Sciatic nerve (tissue), 2 donors: ENCODE data around the gene PLA2G10. TPM values are rescaled to one million over a fixed set of nuclear protein-coding genes. Genes with fewer than 3 reads are reported as not detected.
"Not testable (repeated sequence)": the region's sequence is repeated elsewhere in the genome, so short reads cannot be mapped to it uniquely, and the experiment has no call there.

Experiments
- ATAC-seq: fragments of 200-7000 bp; cut with Tn5 transposase; one replicate; pipeline ENCODE4 v1.9.1; 2020; ENCODE audit warnings: mild to moderate bottlenecking, moderate library complexity
- DNase-seq: peaks from one replicate; pipeline ENCODE4 v3.0.0-alpha.2; 2020; ENCODE audit warnings: low spot score
- intact Hi-C: fragments of 100-400 bp; cut with DNase I; formaldehyde crosslinking; loops from one replicate; pipeline ENCODE4 v1.14.2; 2022
- total RNA-seq: library from RNA; stranded (reverse); fragmentation: NEBNext Ultra II Directional; extraction: Animal tissue kit (Norgen Biotek cat#: 25700); gene quantifications from one replicate; pipeline ENCODE4 v1.2.1, GENCODE V29; 2021
- donor health status: DM: no; HTN: no; CAD: no.
- donor health status: DM: no; HTN: no; CAD: no.

PLA2G10 gene
- total RNA-seq, 1 donor from 2014 or later: not detected

DNA sequence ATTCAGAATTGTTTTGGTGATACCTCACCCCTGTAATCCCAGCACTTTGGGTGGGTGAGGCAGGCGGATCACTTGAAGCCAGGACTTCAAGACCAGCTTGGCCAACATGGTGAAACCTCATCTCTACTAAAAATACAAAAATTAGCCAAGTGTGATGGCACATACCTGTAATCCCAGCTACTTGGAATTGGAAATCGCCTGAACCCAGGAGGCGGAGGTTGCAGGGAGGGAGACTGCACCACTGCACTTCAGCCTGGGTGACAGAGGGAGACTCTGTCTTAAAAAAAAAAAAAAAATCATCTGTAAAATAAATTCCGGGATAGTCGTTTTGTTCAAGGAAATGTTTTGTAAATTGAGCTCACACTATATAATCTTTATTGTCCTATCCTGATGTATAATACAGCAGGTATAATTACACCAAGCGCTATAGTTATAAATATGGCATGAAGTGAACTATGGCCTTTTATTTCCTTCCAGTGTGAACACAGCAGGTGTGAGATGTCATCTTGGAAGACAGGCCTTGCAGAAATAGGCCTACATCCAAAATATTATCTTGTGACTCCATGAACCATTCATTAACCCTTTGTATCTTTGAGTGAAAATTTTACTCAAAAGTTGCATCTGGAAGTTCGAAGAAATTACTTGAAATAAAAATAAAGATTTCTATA lies 25.4 kb downstream of the PLA2G10 start:
- intact Hi-C loops: no loop called here
- no peak for ATAC-seq
- no peak for DNase-seq

DNA sequence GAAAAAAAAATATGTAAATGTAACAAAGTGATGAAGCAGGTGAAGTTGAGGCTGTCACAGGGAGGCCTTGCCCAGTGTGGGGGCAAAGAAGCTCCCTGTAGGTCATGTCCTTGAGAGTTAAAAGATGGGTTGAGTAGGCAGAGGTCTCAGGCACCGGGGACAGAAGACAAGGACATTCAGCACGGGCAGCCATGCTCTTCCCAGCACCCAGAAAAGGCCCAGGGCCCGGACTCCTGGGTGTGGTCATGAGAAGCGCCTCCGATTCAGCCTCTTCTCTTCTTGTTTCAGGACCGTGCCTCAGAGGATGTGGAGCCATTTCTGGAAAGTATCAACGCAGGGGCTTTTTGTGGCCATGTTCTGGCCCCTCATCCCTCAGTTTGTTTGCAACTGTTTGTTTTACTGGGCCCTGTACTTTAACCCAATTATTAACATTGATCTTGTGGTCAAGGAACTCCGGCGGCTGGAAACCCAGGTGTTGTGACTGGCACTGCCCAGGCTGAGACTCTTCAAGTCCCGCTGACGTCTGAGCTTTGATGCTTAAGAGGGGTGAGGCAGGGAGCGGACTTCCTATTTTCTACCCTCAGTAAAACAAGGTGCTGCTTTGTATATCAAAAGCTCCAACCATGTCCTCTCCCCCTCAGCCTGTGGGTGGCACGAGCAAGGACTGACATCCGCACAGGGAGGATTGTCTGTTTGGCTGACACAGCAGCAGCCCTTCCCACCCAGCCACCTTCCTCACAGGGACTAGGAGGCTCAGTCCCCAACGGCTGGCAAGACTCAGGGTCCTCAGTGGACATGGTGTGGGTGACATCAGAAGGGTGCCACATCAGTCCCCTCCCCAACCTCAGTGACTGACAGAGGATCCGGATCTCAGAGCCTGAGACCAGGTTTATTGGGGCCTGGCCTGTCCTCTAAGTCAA lies 26.5 kb downstream of the PLA2G10 start:
- no peak for DNase-seq
- intact Hi-C loops: no loop called here
- ATAC-seq: no peak

DNA sequence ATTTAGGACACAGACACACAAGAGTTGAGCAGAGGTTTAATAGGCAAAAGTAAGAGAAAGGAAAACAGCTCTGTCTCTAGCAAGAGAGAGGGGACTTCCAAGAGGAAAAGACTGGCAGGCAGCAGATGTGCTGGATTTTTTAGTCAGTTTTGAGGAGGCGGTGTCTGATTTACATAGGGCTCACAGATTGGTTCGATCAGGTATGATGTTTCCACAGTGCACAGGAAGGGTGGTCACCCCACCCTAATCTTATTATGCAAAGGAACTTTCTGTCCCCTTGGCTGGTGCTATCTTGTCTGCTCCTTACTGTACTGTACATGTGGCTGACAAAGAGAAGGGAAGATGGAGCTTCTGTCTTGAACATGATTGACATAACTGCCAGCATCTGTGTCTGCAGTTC lies 36.0 kb downstream of the PLA2G10 start:
- no peak for DNase-seq
- no peak for ATAC-seq
- intact Hi-C loops: no loop called here

DNA sequence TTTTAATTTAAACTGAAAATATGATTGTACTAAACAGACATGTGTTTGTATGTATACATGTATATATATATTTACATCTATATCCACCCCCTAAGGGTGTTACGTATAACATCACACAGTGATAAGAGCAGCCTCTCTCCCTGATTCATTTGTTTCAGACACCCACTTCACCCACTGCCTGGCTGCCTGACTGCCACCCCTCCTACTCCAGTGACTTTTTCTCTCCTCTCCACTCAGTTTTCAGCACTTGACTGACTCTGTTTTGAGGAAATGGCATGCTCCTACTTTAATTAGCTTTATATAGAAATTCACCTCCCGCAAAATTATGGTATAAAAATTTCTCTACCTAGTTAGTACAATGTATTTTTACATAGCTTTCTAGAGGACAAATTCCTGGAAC lies 41.4 kb downstream of the PLA2G10 start:
- DNase-seq (no peak), ATAC-seq (no peak)
- intact Hi-C loops: no loop called here

DNA sequence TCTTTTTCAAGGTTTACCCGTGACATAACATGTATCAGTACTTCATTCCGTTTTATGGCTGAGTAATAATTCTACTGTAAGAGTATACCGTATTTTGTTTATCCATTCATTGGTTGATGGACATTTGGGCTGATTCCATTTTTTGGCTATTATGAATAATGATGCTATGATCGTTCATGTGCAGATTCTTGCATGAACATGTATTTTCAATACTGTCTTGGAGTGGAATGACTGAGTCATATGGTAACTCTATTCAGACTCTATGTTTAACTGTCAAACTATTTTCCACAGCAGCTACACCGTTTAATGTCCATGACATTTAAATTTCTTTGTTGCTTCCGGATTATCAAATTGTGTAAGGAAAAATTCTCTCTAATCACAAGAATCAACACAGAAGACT lies 43.5 kb downstream of the PLA2G10 start:
- intact Hi-C loops: no loop called here
- ATAC-seq (no peak), DNase-seq (no peak)

DNA sequence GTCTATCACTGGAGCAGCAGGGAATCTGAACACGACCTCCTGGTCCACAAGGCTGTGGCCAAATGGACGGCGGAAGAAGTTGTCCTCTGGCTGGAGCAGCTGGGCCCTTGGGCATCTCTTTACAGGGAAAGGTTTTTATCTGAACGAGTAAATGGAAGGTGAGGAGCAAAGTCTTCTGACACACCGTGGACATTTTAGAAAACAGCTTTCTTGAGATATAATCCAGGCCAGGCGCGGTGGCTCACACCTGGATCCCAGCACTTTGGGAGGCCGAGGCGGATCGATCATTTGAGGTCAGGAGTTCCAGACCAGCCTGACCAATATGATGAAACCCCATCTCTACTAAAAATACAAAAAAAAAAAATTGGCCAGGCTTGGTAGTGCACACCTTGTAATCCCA lies 44.3 kb downstream of the PLA2G10 start:
- DNase-seq: no peak

DNA sequence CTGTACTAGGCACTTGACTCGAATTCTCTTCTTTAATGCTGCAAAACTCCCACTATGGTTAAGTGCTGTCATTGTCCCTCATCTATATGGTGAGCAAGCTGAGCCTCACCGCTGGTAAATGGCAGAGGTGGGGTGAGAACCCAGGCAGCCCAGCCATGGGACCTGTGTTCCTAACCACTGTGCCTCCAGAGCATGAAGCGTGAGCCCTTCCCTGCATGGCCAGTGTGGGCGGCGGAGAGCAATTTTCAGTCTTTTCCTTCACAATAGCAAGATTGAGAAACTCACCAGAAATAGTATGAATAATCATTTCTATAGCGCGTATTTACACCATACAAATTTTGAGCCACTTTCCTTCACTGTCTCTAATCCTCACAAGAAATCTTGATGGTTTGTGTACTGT lies 52.2 kb downstream of the PLA2G10 start:
- no peak for ATAC-seq
- intact Hi-C loops: no loop called here
- DNase-seq: no peak

More for the DNA sequence above, 44.3 kb downstream of the PLA2G10 start:
- intact Hi-C loops: no loop called here
- no peak for ATAC-seq

DNA sequence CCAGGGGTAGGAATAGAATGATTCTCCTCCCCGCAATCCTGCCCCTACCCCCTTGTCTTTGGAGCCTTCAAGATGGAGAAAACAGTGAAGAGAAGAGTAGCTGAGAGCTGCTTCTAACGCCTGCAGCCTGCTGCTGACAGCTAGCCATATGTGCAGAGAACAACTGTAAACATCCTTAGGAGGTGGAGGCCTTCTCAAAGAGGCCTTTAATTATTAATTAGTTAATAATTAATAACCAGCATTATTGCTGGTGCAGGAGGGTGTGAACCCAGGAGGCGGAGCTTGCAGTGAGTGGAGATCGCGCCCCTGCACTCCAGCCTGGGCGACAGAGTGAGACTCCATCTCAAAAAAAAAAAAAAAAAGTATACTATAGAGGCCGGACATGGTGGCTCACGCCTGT lies 52.9 kb downstream of the PLA2G10 start:
- no peak for DNase-seq
- ATAC-seq: no peak
- intact Hi-C loops: no loop called here

DNA sequence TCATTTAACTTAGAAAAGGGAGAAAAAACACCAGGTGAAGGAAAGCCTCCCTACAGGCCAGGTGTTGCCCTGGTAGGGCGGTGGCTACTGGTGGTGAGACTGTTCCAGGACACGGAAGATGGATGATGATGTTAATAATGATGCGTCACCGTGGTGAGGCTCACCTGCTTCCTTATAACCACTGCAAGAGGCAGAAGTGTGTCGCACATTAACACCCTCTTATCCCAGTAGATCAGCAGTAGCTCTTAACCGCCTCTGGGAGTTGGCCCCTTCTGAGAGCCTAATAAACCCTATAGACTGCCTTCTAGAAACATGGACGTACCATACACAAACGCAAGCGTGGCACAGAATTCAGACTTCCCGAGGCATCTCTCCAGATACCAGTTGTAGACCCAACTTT lies 53.6 kb downstream of the PLA2G10 start:
- ATAC-seq: no peak
- intact Hi-C loops: no loop called here
- no peak for DNase-seq

DNA sequence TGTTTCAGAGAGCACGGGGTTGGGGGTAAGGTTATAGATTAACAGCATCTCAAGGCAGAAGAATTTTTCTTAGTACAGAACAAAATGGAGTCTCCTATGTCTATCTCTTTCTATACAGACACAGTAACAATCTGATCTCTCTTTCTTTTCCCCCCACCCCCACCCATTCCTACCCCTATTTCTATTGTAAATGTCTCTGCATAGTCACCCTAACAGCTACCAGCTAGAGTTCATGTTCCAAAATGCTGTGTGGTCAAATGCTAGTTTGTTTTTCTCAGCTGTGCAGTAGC lies 57.2 kb downstream of the PLA2G10 start:
- intact Hi-C loops, ATAC-seq: not testable (repeated sequence)

DNA sequence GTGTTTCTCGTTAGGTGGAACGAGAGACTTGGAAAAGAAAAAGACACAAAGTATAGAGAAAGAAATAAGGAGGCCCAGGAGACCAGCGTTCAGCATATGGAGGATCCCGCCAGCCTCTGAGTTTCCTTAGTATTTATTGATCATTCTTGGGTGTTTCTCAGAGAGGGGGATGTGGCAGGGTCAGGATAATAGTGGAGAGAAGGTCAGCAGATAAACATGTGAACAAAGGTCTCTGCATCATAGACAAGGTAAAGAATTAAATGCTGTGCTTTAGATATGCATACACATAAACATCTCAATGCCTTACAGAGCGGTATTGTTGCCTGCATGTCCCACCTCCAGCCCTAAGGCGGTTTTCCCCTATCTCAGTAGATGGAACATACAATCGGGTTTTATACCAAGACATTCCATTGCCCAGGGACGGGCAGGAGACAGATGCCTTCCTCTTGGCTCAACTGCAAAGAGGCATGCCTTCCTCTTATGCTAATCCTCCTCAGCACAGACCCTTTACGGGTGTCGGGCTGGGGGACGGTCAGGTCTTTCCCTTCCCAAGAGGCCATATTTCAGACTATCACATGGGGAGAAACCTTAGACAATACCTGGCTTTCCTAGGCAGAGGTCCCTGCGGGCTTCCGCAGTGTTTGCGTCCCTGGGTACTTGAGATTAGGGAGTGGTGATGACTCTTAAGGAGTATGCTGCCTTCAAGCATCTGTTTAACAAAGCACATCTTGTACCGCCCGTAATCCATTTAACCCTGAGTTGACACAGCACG lies 57.7 kb downstream of the PLA2G10 start:
- DNase-seq, intact Hi-C loops, ATAC-seq: not testable (repeated sequence)

More for the DNA sequence above, 57.2 kb downstream of the PLA2G10 start:
- DNase-seq: not testable (repeated sequence)

DNA sequence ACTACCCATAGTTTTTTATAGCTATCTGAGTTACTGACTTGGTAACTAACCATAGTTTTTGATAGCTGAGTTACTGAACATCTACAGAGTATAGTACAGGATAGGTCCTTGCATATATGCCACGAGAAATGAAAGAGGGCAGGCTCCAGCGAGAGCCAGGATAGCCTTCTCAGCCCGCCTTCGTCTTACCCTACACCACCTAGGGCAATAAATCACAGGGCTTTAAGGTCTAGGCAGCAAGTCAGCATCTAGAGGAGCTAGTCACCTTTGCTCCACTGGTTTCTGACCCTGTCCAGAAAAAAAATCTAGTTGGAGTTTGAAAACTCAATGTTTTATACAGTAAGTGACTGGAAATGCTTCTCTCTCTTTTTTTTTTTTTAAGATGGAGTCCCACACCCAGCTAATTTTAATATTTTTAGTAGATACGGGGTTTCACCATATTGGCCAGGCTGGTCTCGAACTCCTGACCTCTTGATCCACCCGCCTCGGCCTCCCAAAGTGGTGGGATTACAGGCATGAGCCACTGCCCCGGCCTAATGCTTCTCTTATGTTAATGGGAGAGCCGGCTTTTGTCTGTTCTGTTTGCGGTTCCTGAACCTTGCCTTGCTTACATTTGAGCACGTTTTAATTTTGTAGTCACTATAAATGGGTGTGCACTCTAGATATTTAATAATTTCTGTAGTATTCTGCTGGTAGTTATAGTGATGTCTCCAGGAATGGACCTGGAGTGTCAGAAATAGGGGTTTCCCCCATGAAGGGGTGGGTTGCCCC lies 58.5 kb downstream of the PLA2G10 start:
- ATAC-seq (no peak), DNase-seq (no peak)
- intact Hi-C loops: no loop called here

DNA sequence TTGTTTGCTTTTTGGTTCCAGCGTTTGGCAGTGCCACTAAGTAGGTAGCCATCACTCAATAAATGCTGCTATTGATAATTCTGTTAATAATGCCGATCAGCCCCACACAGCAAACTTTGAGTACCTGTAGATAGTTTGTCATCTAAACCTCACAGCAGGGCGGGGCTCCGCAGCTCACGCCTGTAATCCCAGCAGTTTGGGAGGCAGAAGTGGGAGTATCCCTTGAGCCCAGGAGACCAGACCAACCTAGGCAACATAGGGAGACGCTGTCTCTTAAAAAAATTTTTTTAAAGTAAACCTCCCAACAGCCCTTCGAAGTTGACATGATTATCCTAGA lies 59.8 kb downstream of the PLA2G10 start:
- intact Hi-C loops: no loop called here
- DNase-seq (no peak), ATAC-seq (no peak)

DNA sequence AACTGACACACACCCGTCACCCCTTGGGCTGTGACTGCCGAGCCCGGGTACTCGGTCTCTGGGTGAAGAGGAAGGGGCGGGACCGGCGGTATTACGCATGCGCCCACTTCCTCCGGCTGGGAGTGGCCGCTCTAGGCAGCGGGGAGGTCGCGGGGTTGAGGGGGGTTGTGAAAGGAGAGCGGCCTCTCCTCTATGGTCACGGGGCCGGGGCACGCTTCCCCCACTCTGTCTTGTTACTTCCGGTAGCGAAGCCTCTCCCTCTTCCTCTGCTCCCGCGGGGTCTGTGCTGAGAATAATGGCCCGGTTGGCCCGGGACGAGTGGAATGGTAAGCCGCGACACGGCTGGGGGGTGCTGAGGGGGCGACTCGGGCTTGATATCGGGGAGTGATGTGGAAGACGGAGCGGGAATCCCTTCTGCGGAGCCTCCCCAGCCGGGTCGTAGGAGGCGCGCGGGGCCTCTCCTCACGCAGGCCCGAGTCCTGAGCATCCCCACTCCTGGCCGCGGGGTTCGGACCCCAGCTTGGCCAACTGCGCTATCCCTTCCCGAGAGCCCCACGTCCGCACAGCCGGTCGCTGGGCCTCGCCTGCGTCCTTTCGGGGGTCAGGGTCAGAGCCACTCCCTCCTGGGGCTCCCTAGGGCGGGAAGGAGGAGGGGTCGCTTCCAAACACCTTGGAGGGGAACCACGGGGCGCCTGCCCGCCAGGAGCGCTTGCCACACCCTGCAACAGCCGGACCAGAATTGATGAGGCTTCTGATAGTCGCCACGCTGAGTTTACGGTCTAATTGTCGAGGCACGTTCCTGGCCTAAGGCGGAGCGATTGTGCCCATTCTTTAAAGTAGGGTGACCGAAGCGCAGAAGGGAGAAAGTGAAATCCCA lies 61.2 kb downstream of the PLA2G10 start, which contains the start of gene BFAR:
Gene BFAR (plus strand): TSS at position 259 of the 877 bp plus-strand sequence. CDS start 11,396 bp downstream, outside the sequence.
- ATAC-seq: peak; percentile 97
- peak; percentile 100 for DNase-seq
- intact Hi-C loops: no loop called here

DNA sequence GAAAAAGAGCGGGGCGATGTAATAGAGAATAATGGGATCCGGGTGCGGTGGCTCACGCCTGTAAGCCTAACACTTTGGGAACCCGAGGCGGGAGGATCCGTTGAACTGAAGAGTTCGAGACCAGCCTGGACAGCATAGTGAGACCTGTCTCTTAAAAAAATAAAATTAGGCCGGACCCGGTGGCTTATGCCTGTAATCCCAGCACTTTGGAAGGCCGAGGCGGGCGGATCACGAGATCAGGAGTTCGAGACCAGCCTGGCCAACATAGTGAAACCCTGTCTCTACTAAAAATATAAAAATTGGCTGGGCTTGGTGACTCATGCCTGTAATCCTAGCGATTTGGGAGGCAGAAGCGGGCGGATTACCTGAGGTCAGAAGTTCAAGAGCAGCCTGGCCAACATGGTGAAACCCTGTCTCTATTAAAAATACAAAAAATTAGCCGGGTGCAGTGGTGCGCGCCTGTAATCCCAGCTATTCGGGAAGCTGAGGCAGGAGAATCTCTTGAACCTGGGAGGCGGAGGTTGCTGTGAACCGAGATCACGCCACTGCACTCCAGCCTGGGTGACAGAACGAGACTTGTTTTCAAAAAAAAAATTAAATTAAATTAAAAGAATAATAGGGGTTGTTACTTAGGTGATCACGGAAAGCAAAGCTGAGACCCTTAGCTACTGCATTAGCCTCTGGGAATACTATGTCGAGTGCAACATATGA lies 63.3 kb downstream of the PLA2G10 start:
- DNase-seq, intact Hi-C loops, ATAC-seq: not testable (repeated sequence)

DNA sequence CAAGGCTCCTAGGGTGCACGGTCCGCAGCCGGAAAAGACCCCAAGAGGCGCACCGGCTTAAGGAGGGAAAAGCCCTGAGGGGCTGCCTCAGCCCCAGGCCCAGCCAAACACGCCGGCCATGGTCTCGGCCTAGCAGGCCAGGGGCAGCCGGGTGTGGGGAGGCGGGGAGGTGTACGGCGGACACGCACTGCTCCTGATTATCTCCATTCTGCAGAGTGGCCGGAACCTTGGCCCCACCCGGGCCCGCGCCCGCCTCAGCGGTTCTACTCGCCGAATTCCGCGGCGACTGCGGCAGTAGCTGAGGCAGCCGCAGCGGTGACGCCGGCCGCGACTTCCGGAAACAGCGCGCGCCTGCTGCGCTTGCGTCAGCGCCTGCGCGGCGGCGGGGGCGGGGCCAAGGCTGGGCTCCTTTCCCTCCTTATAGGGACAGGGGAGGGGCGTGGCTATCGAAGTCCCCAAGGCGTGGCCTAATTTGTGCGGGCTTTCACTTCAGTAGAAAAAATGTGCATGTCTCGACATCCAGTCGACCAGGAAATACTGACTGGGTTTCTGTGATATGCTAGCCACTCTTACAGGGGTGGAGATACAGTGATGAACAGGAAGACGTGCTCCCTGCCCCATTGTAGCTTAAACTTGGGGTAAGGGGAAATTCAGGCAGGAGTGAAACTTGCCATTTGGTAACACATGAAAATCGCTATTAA lies 64.0 kb downstream of the PLA2G10 start, which contains the start of gene PARN:
Gene PARN (minus strand): TSS at position 342 of the 701 bp plus-strand sequence. CDS start 135 bp downstream, at position 207.
- intact Hi-C loops: no loop called here
- DNase-seq (peak; percentile 99), ATAC-seq (peak; percentile 84)

DNA sequence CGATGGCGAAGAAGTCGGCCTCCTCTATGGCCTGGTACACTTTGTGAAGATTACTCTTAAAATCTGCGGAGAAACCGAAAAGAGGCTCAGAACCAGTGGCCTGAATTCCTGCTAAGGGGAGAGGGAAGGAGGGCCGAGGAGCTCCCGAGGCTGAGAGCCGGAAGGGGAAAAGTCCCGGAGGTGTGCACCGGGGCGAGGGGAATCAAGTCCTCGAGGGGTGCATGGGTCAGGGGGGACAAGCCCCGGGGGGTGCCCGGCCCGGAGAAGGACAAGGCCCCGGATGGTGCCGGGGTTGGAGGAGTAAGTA lies 64.5 kb downstream of the PLA2G10 start:
- DNase-seq (peak; percentile 73), ATAC-seq (no peak)
- intact Hi-C loops: no loop called here
